ENCODE data around the gene RALA.
"Not testable (repeated sequence)": the region's sequence is repeated elsewhere in the genome, so short reads cannot be mapped to it uniquely, and the experiment has no call there.

The RALA gene

GRCh38 chr7:39688611-39689480 is 65.5 kb downstream of the RALA start:
- no peak for DNase-seq

GRCh38 chr7:39691821-39692220 is 68.4 kb downstream of the RALA start:
- no peak for DNase-seq

GRCh38 chr7:39693086-39693485 is 69.7 kb downstream of the RALA start:
- DNase-seq = not testable (repeated sequence)

- DNase-seq = no peak
These were observed 70.4 kb downstream of the RALA start for GRCh38 chr7:39693812-39694211.

- no peak for DNase-seq
These were observed 72.6 kb downstream of the RALA start for GRCh38 chr7:39695852-39696586.

GRCh38 chr7:39696631-39697030 is 73.3 kb downstream of the RALA start:
- DNase-seq = no peak

- no peak for DNase-seq
These were observed 74.1 kb downstream of the RALA start for GRCh38 chr7:39697483-39697882.

GRCh38 chr7:39700165-39700564 is 76.8 kb downstream of the RALA start:
- no peak for DNase-seq

GRCh38 chr7:39700932-39701331 is 77.6 kb downstream of the RALA start:
- no peak for DNase-seq

GRCh38 chr7:39702133-39702532 is 78.8 kb downstream of the RALA start:
- no peak for DNase-seq

GRCh38 chr7:39703144-39703543 is 79.8 kb downstream of the RALA start:
- DNase-seq = no peak

- no peak for DNase-seq
These were observed 85.7 kb downstream of the RALA start for GRCh38 chr7:39709029-39709428.

GRCh38 chr7:39709768-39710311 is 86.5 kb downstream of the RALA start:
- DNase-seq = no peak

GRCh38 chr7:39712751-39713150 is 89.4 kb downstream of the RALA start:
- no peak for DNase-seq

GRCh38 chr7:39714447-39715091 is 91.2 kb downstream of the RALA start:
- DNase-seq = no peak

GRCh38 chr7:39720586-39720985 is 97.2 kb downstream of the RALA start:
- no peak for DNase-seq

GRCh38 chr7:39721345-39721744 is 98.0 kb downstream of the RALA start:
- no peak for DNase-seq

GRCh38 chr7:39721919-39722597 is 98.7 kb downstream of the RALA start:
- DNase-seq = no peak

- no peak for DNase-seq
These were observed 104.0 kb downstream of the RALA start for GRCh38 chr7:39727231-39728012.

GRCh38 chr7:39732837-39733804 is 109.7 kb downstream of the RALA start:
- DNase-seq = peak; percentile 92 to 93

All from NCI-H1930 (cell line).